SK-N-MC (cell line): ENCODE data around the gene RAB36.

Experiments used
- DNase-seq: peaks from one replicate; pipeline ENCODE4 v3.0.0-alpha.2; 2011; ENCODE audit warnings: low read depth, low spot score
- H3K27ac ChIP-seq: fragments of 200-600 bp; sonication (generic); 2 replicates; pipeline ENCODE4 v1.5.1; 2016; ENCODE audit warnings: mixed run types
- H3K36me3 ChIP-seq: fragments of 200-600 bp; sonication (generic); 2 replicates; pipeline ENCODE4 v1.6.1; 2017; ENCODE audit warnings: antibody characterized with exemption, low read length, mixed read lengths; ENCODE audit not compliant: insufficient read depth
- H3K4me3 ChIP-seq: fragments of 200-600 bp; sonication (generic); 2 replicates; pipeline ENCODE4 v1.5.1; 2016
- H3K9ac ChIP-seq: fragments of 200-600 bp; sonication (generic); 2 replicates; pipeline ENCODE4 v1.8.0; 2017; ENCODE audit warnings: mixed run types, mixed read lengths; ENCODE audit not compliant: insufficient read length
- H3K9me3 ChIP-seq: fragments of 200-600 bp; sonication (generic); 2 replicates; pipeline ENCODE4 v1.6.1; 2017; ENCODE audit warnings: low read depth, mild to moderate bottlenecking, antibody characterized with exemption, low read length, moderate library complexity, mixed read lengths
- EZH2 ChIP-seq: fragments of 200-600 bp; sonication (generic); IDR thresholded peaks from one replicate; pipeline ENCODE4 v1.6.1; 2017; ENCODE audit warnings: antibody characterized with exemption
- FOXP2 ChIP-seq: optimal IDR thresholded peaks from 2 replicates; pipeline ENCODE3; 2011; ENCODE audit warnings: mild to moderate bottlenecking, moderate library complexity; ENCODE audit not compliant: insufficient read depth; ENCODE audit errors: extremely low read length, control extremely low read depth
- POLR2AphosphoS5 ChIP-seq: IDR thresholded peaks from 2 replicates; pipeline ENCODE4 v1.6.1; 2012; ENCODE audit warnings: mild to moderate bottlenecking, low read depth, low read length, borderline replicate concordance

The RAB36 gene

GRCh38 chr22:23101524-23101923 is 43.8 kb upstream of the RAB36 start:
- H3K9me3 ChIP-seq: no peaks in the 10 kb centered on the region
- H3K27ac ChIP-seq: no peak overlapping the region
- H3K36me3 ChIP-seq: no peaks in the 10 kb centered on the region
- no peak overlapping the region for H3K9ac ChIP-seq
- no peak for DNase-seq
- H3K4me3 ChIP-seq: no peak overlapping the region
- TF ChIP-seq POLR2AphosphoS5: no peak
- no peak for TF ChIP-seq FOXP2
- TF ChIP-seq EZH2: no peak

DNA sequence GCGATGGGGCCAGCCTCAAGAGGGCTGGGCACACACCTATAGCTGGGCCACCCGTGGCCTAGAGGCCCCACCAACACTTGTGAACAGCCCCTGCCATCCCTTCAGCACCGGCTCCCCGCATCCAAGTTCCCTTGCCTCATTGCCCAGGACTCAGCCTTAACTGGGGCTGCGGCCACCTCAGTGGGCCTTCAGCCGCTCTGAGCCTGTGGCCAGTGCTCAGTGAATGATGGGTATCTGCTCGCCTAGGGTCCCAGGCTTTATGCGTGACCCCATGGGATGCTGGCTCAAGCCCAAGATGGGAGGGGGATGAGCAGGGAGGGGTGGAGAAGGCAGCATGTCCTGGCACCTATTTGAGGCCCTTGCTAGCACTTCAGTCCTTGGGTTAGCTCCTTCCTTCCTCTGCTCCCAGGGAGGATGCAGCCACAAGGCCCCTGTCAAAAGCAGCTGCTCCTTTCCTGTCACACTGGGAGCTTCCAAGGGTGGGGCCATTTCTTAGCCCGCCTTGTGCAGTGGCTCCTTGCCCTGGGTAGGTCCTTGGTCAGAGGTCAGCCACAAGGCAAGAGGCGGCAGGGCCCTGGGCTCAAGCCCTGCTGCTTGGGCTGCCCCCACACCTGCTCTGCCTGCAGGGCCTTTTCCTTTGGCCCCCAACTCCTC is 43.1 kb upstream of the RAB36 start:
- TF ChIP-seq FOXP2 (no peak), EZH2 (no peak), POLR2AphosphoS5 (no peak)
- H3K36me3 ChIP-seq: no peaks in the 10 kb centered on the region
- no peak overlapping the region for H3K9ac ChIP-seq
- H3K27ac ChIP-seq: no peak overlapping the region
- H3K4me3 ChIP-seq: no peak overlapping the region
- DNase-seq: no peak
- no peaks in the 10 kb centered on the region for H3K9me3 ChIP-seq

- H3K9ac ChIP-seq: no peak overlapping the region
- no peak for TF ChIP-seq EZH2
- TF ChIP-seq POLR2AphosphoS5: no peak
- TF ChIP-seq FOXP2: no peak
- no peak overlapping the region for H3K4me3 ChIP-seq
- H3K36me3 ChIP-seq: no peaks in the 10 kb centered on the region
- DNase-seq: no peak
- no peaks in the 10 kb centered on the region for H3K9me3 ChIP-seq
- no peak overlapping the region for H3K27ac ChIP-seq
These were observed 42.5 kb upstream of the RAB36 start for GRCh38 chr22:23102776-23103175.

- Histone ChIP-seq H3K4me3 (no peak overlapping the region), H3K9ac (no peak overlapping the region), H3K27ac (no peak overlapping the region), H3K36me3 (no peaks in the 10 kb centered on the region), H3K9me3 (no peaks in the 10 kb centered on the region)
- no peak for TF ChIP-seq FOXP2
- TF ChIP-seq POLR2AphosphoS5: no peak
- no peak for TF ChIP-seq EZH2
- no peak for DNase-seq
These were observed 41.9 kb upstream of the RAB36 start for GRCh38 chr22:23103199-23103954.

- Histone ChIP-seq H3K9ac (no peak overlapping the region), H3K27ac (no peak overlapping the region), H3K4me3 (no peak overlapping the region), H3K9me3 (no peaks in the 10 kb centered on the region), H3K36me3 (no peaks in the 10 kb centered on the region)
- TF ChIP-seq POLR2AphosphoS5: no peak
- TF ChIP-seq FOXP2: no peak
- no peak for TF ChIP-seq EZH2
- no peak for DNase-seq
These were observed 40.9 kb upstream of the RAB36 start for GRCh38 chr22:23104187-23104971.

DNA sequence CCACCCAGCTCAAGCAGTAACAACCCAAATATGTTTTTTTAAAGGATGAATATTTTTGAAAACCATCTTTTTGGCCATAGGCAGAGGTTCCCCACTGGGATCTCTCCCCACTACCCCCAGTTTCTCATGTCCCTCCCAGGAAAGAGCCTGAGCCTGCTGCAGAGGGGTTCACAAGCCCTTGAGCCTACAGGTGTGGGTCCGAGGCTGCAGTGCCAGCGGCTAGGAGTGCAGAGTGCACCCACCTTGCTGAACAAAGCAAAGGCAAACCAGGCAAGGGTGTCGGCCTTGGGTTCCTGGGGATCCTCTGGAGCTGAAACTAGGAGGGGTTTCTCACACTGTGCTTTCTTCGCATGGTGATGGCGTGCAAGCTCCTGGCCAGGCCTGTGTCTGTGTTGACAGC is 40.0 kb upstream of the RAB36 start:
- no peak for TF ChIP-seq EZH2
- no peak for DNase-seq
- no peak overlapping the region for H3K27ac ChIP-seq
- no peaks in the 10 kb centered on the region for H3K36me3 ChIP-seq
- H3K9ac ChIP-seq: no peak overlapping the region
- no peak overlapping the region for H3K4me3 ChIP-seq
- no peaks in the 10 kb centered on the region for H3K9me3 ChIP-seq

DNA sequence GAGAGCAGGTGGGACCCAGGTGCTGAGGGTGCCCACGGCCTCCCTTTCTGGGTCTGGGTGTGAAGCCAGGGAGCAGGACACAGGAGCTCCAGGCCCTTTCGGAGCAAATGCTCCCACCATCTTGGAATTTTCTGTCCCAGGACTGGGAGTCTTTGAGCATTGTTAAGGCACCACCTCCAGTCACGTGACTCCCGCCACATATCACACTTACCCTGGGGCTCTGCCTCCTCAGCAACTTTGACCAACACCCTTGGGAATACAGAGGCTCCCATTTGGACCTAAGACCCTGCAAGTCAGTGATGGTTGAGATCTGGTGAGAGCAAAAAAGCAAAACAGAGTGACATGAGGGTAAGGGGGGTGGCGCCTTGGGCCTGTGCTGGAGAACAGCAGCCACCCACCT is 39.4 kb upstream of the RAB36 start:
- H3K9ac ChIP-seq: no peak overlapping the region
- DNase-seq: no peak
- no peak overlapping the region for H3K4me3 ChIP-seq
- no peak overlapping the region for H3K27ac ChIP-seq
- TF ChIP-seq POLR2AphosphoS5 (no peak), FOXP2 (no peak), EZH2 (no peak)
- H3K36me3 ChIP-seq: no peaks in the 10 kb centered on the region
- no peaks in the 10 kb centered on the region for H3K9me3 ChIP-seq

DNA sequence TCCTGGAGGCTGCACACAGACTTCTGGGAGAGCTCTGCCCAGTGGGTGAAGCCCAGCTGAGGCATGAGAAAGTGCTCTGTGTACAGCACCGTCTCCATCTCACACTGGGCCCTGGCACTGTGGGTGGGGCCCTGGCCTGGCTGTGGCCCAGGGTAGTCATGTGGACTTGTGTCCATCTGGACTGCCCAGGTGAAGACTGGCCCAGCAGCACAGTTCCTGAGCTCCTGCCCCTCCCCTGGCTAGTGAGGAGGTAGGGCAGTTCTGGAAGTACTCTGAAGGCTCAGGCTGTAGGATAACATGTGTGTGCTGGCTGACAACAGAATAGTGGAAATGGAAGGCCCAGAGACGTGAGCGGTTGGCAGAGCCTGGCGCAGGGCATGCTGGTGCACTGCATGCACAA is 38.9 kb upstream of the RAB36 start:
- H3K9ac ChIP-seq: no peak overlapping the region
- DNase-seq: no peak
- H3K9me3 ChIP-seq: no peaks in the 10 kb centered on the region
- no peak overlapping the region for H3K4me3 ChIP-seq
- TF ChIP-seq FOXP2 (no peak), POLR2AphosphoS5 (no peak), EZH2 (no peak)
- H3K36me3 ChIP-seq: no peaks in the 10 kb centered on the region
- no peak overlapping the region for H3K27ac ChIP-seq
